Measurements from ENCODE around the gene VN1R5. TPM values are rescaled to one million over a fixed set of nuclear protein-coding genes. Genes with fewer than 3 reads are reported as not detected.
"Not testable (repeated sequence)": the region's sequence is repeated elsewhere in the genome, so short reads cannot be mapped to it uniquely, and the experiment has no call there.

The VN1R5 gene
- total RNA-seq, 1 donor from 2014 or later = not detected

DNA sequence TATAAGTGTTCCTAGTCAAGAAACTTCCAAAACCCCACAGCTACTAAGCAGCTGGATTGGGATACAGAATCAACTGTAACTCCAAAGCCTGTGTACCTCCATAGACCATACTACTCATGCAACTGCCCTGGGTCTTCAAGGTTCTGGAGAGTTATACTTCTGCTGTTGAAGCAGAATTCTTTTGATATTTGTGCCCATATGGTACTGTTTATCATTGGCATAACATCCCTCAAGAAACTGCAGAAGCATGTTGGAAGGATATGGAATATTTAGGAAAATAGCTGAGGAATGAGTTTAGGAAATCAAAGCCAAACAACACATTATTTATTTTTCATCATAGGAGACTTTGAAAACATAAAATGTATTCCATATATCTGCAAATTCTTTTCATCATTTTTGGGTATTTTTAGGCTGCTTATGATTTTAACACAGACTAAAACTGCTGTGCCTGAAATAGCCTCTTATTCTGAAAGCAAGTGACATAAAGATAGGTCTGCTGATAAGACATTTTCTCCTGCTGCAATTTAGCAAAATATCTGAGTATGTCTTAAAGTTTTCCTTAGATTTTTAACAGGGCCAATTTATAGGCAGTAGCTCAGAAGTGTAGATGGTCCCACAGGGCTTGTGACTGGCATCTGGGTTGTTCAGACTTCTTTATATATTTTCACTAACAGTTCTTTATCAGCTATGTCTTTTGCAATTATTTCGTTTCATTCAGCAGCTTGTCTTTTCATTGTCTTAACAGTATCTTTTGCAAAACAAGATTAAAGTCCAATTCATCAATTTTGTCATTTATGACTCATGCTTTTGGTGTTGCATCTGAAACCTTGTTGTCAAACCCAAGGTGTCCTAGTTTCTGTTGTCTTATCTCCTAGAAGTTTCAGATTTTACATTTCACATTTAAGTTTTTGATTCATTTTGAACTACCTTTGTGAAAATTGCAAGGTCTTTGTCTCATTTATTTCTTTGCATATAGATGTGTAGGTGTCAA is 43.0 kb upstream of the VN1R5 start:
- Mint-ChIP-seq H3K27ac (ENCODE audit: unreplicated experiment) (no peak overlapping the region), H3K36me3 (ENCODE audit: low read depth) (peaks cover 2% of the 10 kb centered on the region), H3K4me3 (ENCODE audit: unreplicated experiment) (no peak overlapping the region), H3K27me3 (ENCODE audit: low read depth) (peaks cover 20% of the 10 kb centered on the region), H3K4me1 (ENCODE audit: low read depth) (peaks cover 34% of the 10 kb centered on the region), H3K9me3 (ENCODE audit: low read depth) (no peaks in the 10 kb centered on the region)
- DNase-seq (ENCODE audit: low spot score) = no peak
- TF ChIP-seq, protein P1, sequence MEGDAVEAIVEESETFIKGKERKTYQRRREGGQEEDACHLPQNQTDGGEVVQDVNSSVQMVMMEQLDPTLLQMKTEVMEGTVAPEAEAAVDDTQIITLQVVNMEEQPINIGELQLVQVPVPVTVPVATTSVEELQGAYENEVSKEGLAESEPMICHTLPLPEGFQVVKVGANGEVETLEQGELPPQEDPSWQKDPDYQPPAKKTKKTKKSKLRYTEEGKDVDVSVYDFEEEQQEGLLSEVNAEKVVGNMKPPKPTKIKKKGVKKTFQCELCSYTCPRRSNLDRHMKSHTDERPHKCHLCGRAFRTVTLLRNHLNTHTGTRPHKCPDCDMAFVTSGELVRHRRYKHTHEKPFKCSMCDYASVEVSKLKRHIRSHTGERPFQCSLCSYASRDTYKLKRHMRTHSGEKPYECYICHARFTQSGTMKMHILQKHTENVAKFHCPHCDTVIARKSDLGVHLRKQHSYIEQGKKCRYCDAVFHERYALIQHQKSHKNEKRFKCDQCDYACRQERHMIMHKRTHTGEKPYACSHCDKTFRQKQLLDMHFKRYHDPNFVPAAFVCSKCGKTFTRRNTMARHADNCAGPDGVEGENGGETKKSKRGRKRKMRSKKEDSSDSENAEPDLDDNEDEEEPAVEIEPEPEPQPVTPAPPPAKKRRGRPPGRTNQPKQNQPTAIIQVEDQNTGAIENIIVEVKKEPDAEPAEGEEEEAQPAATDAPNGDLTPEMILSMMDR (IDR thresholded peaks at IDR 0.05) = no peak

DNA sequence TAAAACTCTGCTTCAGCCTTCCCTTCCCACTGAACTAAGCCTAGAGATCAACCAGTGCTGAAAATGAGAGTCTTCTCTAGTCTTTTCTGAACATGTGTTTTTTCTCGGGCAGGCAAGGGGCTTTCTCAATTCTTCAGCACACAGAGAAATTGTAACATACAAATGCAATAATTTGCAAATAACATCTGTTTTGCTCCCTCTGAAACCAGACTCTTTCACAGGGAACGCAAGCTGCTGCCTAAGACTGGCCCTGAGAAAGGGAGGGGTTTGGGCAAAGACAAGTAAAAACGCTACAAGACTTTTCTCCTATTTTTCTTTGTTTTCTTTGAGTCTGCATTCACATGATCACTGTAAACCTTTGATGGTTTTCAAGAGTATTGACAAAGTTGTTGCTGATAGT is 39.6 kb upstream of the VN1R5 start:
- H3K36me3 Mint-ChIP-seq (ENCODE audit: low read depth) = no peaks in the 10 kb centered on the region
- TF ChIP-seq, protein P1 (IDR thresholded peaks at IDR 0.05) = no peak
- no peak overlapping the region for H3K4me3 Mint-ChIP-seq (ENCODE audit: unreplicated experiment)
- no peak overlapping the region for H3K27ac Mint-ChIP-seq (ENCODE audit: unreplicated experiment)
- H3K4me1 Mint-ChIP-seq (ENCODE audit: low read depth) = peaks cover 13% of the 10 kb centered on the region
- DNase-seq (ENCODE audit: low spot score) = no peak
- H3K27me3 Mint-ChIP-seq (ENCODE audit: low read depth) = peaks cover 25% of the 10 kb centered on the region
- no peaks in the 10 kb centered on the region for H3K9me3 Mint-ChIP-seq (ENCODE audit: low read depth)

DNA sequence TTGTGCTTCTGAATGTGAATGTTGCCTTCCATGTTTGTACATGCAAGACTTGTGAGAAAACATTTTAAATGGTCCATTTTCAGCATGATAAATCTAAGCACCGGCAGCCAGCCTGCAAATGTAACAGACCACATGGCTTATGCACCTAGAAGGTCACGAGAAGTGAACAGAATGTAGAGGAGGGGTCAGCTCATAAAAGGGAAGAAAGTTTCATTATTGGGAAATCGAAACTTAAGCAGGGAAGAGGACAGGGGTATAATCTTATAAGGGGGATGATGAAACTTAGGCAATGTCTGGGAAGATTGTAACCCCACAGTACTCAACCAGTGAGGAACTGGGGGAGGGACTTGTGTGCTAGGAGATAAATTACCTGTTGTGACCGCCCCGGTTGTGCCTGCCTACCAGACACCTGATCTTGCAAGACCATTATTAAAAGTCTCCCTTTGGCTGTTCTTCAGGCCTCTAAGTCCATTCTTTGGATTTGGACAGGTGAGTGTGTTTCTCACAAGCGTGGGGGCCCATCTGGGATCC is 37.7 kb upstream of the VN1R5 start:
- Mint-ChIP-seq H3K36me3 (ENCODE audit: low read depth) (no peaks in the 10 kb centered on the region), H3K4me3 (ENCODE audit: unreplicated experiment) (no peak overlapping the region), H3K27ac (ENCODE audit: unreplicated experiment) (no peak overlapping the region), H3K4me1 (ENCODE audit: low read depth) (peaks cover 2% of the 10 kb centered on the region), H3K27me3 (ENCODE audit: low read depth) (peaks cover 26% of the 10 kb centered on the region), H3K9me3 (ENCODE audit: low read depth) (peaks cover 3% of the 10 kb centered on the region)
- TF ChIP-seq, protein P1 (IDR thresholded peaks at IDR 0.05) = no peak
- DNase-seq (ENCODE audit: low spot score) = no peak

DNA sequence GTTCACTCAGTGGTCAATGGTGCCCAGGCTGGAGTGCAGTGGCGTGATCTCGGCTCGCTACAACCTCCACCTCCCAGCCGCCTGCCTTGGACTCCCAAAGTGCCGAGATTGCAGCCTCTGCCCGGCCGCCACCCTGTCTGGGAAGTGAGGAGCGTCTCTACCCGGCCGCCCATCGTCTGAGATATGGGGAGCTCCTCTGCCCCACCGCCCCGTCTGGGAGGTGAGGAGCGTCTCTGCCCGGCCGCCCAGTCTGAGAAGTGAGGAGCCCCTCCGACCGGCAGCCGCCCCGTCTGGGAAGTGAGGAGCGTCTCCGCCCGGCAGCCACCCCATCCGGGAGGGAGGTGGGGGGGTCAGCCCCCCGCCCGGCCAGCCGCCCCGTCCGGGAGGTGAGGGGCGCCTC is 35.6 kb upstream of the VN1R5 start:
- DNase-seq (ENCODE audit: low spot score); H3K4me3 Mint-ChIP-seq (ENCODE audit: unreplicated experiment); H3K36me3 Mint-ChIP-seq (ENCODE audit: low read depth): not testable (repeated sequence)

DNA sequence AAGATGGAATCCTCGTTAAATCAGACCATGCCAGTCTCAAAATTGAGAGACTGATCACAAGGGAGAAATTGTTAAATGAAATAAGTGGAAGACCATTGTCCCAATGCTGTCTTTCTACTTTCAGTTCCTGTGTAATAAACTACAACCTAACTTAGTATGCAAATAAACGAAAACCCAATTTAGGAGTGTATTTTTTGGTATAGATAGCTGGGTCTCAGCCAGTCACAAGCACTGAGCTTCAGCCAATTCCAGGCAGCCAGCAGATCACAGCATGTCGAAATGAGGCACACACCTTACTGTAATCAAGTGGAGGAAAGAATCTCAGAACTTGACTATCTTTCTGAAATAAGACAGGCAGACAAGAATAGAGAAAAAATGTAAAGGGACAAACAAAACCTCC is 33.0 kb upstream of the VN1R5 start:
- no peak for DNase-seq (ENCODE audit: low spot score)
- no peak overlapping the region for H3K4me3 Mint-ChIP-seq (ENCODE audit: unreplicated experiment)
- H3K9me3 Mint-ChIP-seq (ENCODE audit: low read depth) = peaks cover 21% of the 10 kb centered on the region
- no peak overlapping the region for H3K27ac Mint-ChIP-seq (ENCODE audit: unreplicated experiment)
- no peaks in the 10 kb centered on the region for H3K4me1 Mint-ChIP-seq (ENCODE audit: low read depth)
- TF ChIP-seq, protein P1 (IDR thresholded peaks at IDR 0.05) = no peak
- H3K36me3 Mint-ChIP-seq (ENCODE audit: low read depth) = peaks cover 8% of the 10 kb centered on the region
- H3K27me3 Mint-ChIP-seq (ENCODE audit: low read depth) = peaks cover 13% of the 10 kb centered on the region

More for the DNA sequence above, 35.6 kb upstream of the VN1R5 start:
- H3K27ac Mint-ChIP-seq (ENCODE audit: unreplicated experiment); H3K4me1 Mint-ChIP-seq (ENCODE audit: low read depth): not testable (repeated sequence)
- peaks cover 18% of the 10 kb centered on the region for H3K9me3 Mint-ChIP-seq (ENCODE audit: low read depth)
- peaks cover 27% of the 10 kb centered on the region for H3K27me3 Mint-ChIP-seq (ENCODE audit: low read depth)

Measured in chondrocyte (in vitro differentiated cells).